ENCODE measurements around the gene LMBR1L. TPM values are rescaled to one million over a fixed set of nuclear protein-coding genes. Genes with fewer than 3 reads are reported as not detected.

The LMBR1L gene
- polyA plus RNA-seq, 1 donor from 2014 or later: 344 TPM

DNA sequence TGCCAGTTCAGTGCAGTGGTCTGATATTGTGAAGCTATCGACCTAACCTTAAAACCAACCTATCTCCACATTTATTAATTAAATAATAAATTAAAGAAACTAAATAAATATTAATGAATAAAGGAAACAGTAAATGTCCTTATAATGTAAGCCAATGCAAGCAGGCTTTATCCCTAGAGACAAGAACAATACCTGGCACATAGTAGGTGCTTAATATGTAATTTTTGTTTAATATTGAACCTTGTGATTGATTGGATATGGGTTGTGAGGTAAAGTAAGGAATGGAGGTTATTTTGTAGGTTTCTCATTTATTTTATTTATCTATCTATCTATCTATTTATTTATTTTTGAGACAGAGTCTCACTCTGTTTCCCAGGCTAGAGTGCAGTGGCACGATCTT, 28.4 kb upstream of the LMBR1L start:
- no peak overlapping the region for H3K9ac ChIP-seq (ENCODE audit: low read length)
- no peaks in the 10 kb centered on the region for H3K9me3 ChIP-seq (ENCODE audit: low read length)
- no peaks in the 10 kb centered on the region for H3K36me3 ChIP-seq (ENCODE audit: insufficient read depth, low read length)
- no peaks in the 10 kb centered on the region for H3K27me3 ChIP-seq (ENCODE audit: insufficient read depth, low read depth, low read length)
- no peaks in the 10 kb centered on the region for H3K9me2 ChIP-seq (ENCODE audit: insufficient read depth, low read length)
- TF ChIP-seq TAF1 (IDR thresholded peaks at IDR 0.05; ENCODE audit: low read depth) (no peak), SMC3 (conservative IDR thresholded peaks at IDR 0.05; ENCODE audit: poor library complexity) (no peak), RAD21 (conservative IDR thresholded peaks at IDR 0.05) (no peak), EZH2 (IDR thresholded peaks at IDR 0.05; ENCODE audit: borderline replicate concordance, insufficient read depth, low read length, poor library complexity, severe bottlenecking) (no peak), MXI1 (conservative IDR thresholded peaks at IDR 0.05; ENCODE audit: poor library complexity, severe bottlenecking) (no peak), POLR2AphosphoS5 (IDR thresholded peaks at IDR 0.05) (no peak), EP300 (conservative IDR thresholded peaks at IDR 0.05; ENCODE audit: poor library complexity, severe bottlenecking) (no peak)
- TF ChIP-seq, protein P1, sequence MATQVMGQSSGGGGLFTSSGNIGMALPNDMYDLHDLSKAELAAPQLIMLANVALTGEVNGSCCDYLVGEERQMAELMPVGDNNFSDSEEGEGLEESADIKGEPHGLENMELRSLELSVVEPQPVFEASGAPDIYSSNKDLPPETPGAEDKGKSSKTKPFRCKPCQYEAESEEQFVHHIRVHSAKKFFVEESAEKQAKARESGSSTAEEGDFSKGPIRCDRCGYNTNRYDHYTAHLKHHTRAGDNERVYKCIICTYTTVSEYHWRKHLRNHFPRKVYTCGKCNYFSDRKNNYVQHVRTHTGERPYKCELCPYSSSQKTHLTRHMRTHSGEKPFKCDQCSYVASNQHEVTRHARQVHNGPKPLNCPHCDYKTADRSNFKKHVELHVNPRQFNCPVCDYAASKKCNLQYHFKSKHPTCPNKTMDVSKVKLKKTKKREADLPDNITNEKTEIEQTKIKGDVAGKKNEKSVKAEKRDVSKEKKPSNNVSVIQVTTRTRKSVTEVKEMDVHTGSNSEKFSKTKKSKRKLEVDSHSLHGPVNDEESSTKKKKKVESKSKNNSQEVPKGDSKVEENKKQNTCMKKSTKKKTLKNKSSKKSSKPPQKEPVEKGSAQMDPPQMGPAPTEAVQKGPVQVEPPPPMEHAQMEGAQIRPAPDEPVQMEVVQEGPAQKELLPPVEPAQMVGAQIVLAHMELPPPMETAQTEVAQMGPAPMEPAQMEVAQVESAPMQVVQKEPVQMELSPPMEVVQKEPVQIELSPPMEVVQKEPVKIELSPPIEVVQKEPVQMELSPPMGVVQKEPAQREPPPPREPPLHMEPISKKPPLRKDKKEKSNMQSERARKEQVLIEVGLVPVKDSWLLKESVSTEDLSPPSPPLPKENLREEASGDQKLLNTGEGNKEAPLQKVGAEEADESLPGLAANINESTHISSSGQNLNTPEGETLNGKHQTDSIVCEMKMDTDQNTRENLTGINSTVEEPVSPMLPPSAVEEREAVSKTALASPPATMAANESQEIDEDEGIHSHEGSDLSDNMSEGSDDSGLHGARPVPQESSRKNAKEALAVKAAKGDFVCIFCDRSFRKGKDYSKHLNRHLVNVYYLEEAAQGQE (IDR thresholded peaks at IDR 0.05; ENCODE audit: borderline replicate concordance): no peak
- TF ChIP-seq, protein P2, sequence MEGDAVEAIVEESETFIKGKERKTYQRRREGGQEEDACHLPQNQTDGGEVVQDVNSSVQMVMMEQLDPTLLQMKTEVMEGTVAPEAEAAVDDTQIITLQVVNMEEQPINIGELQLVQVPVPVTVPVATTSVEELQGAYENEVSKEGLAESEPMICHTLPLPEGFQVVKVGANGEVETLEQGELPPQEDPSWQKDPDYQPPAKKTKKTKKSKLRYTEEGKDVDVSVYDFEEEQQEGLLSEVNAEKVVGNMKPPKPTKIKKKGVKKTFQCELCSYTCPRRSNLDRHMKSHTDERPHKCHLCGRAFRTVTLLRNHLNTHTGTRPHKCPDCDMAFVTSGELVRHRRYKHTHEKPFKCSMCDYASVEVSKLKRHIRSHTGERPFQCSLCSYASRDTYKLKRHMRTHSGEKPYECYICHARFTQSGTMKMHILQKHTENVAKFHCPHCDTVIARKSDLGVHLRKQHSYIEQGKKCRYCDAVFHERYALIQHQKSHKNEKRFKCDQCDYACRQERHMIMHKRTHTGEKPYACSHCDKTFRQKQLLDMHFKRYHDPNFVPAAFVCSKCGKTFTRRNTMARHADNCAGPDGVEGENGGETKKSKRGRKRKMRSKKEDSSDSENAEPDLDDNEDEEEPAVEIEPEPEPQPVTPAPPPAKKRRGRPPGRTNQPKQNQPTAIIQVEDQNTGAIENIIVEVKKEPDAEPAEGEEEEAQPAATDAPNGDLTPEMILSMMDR (IDR thresholded peaks at IDR 0.05; ENCODE audit: poor library complexity, severe bottlenecking): no peak
- H3F3A ChIP-seq (ENCODE audit: insufficient read depth, low read length, poor library complexity, severe bottlenecking): no peaks in the 10 kb centered on the region
- H3K4me2 ChIP-seq (ENCODE audit: low read length): no peak overlapping the region
- no peak overlapping the region for H3K4me3 ChIP-seq (ENCODE audit: low read length)
- H2AFZ ChIP-seq (ENCODE audit: low read depth, low read length): no peak overlapping the region
- H3K27ac ChIP-seq (ENCODE audit: low read length): no peak overlapping the region
- H4K20me1 ChIP-seq (ENCODE audit: insufficient read depth): no peaks in the 10 kb centered on the region
- H3K79me2 ChIP-seq (replicated peaks; ENCODE audit: insufficient read depth, low read length): no peaks in the 10 kb centered on the region

DNA sequence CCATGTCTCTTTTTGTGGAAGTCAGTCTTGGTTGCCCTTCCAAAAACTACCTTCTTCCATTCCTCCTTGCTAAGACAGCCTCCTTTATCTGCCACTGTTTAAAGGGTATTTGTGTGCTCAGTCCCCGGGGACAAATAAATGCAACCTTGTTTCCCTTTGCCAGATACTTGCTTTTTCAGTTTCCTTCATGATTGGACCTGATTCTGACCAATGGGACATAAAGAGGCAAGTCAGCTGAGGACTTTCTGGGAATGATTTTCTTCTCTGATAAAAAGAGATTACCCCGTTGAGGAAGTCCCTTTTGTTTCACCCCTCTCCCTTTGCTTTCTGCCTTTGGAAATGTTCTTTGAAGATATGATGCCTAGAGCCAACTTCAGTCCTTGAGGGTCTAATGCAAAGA, 27.9 kb upstream of the LMBR1L start:
- Histone ChIP-seq H3K36me3 (ENCODE audit: insufficient read depth, low read length) (no peaks in the 10 kb centered on the region), H3F3A (ENCODE audit: insufficient read depth, low read length, poor library complexity, severe bottlenecking) (no peaks in the 10 kb centered on the region), H2AFZ (ENCODE audit: low read depth, low read length) (no peak overlapping the region), H3K79me2 (replicated peaks; ENCODE audit: insufficient read depth, low read length) (no peaks in the 10 kb centered on the region), H3K27me3 (ENCODE audit: insufficient read depth, low read depth, low read length) (no peaks in the 10 kb centered on the region), H3K9ac (ENCODE audit: low read length) (no peak overlapping the region), H3K9me2 (ENCODE audit: insufficient read depth, low read length) (no peaks in the 10 kb centered on the region), H3K27ac (ENCODE audit: low read length) (no peak overlapping the region), H3K4me2 (ENCODE audit: low read length) (no peak overlapping the region), H3K4me3 (ENCODE audit: low read length) (no peak overlapping the region), H3K9me3 (ENCODE audit: low read length) (no peaks in the 10 kb centered on the region), H4K20me1 (ENCODE audit: insufficient read depth) (no peaks in the 10 kb centered on the region)
- TF ChIP-seq, protein P1 (IDR thresholded peaks at IDR 0.05; ENCODE audit: borderline replicate concordance): no peak
- no peak for TF ChIP-seq MXI1 (conservative IDR thresholded peaks at IDR 0.05; ENCODE audit: poor library complexity, severe bottlenecking)
- no peak for TF ChIP-seq SMC3 (conservative IDR thresholded peaks at IDR 0.05; ENCODE audit: poor library complexity)

All from neural cell (in vitro differentiated cells).